Lower lobe of right lung (tissue), 2 donors: ENCODE measurements around the gene SHOX. TPM values are rescaled to one million over a fixed set of nuclear protein-coding genes. Genes with fewer than 3 reads are reported as not detected.
"Not testable (repeated sequence)": the region's sequence is repeated elsewhere in the genome, so short reads cannot be mapped to it uniquely, and the experiment has no call there.

ENCODE experiments used
- ATAC-seq, 2 donors: fragments of 200-7000 bp; cut with Tn5 transposase; one replicate each; pipeline ENCODE4 v1.9.1; 2020 to 2022; ENCODE audit warnings: mild to moderate bottlenecking in 2 of 2, moderate library complexity in 2 of 2
- DNase-seq: peaks from one replicate; pipeline ENCODE4 v3.0.0-alpha.2; 2020
- H3K27ac ChIP-seq: fragments of 200-600 bp; one replicate; pipeline ENCODE4 v1.8.0; 2022
- H3K27me3 ChIP-seq: fragments of 200-600 bp; one replicate; pipeline ENCODE4 v1.8.0; 2022; ENCODE audit warnings: low read depth
- H3K36me3 ChIP-seq: fragments of 200-600 bp; one replicate; pipeline ENCODE4 v1.8.0; 2022; ENCODE audit warnings: mild to moderate bottlenecking
- H3K4me1 ChIP-seq: fragments of 200-600 bp; one replicate; pipeline ENCODE4 v1.8.0; 2022
- H3K4me3 ChIP-seq: fragments of 200-600 bp; one replicate; pipeline ENCODE4 v1.8.0; 2022; ENCODE audit warnings: mild to moderate bottlenecking
- H3K9me3 ChIP-seq: fragments of 200-600 bp; one replicate; pipeline ENCODE4 v1.8.0; 2022
- intact Hi-C: fragments of 100-400 bp; cut with DNase I; formaldehyde crosslinking; loops from one replicate; pipeline ENCODE4 v1.11.0; 2022
- total RNA-seq: library from RNA; stranded (reverse); fragmentation: NEBNext Ultra II Directional; extraction: Animal tissue kit (Norgen Biotek cat#: 25700); gene quantifications from one replicate; pipeline ENCODE4 v1.2.1, GENCODE V29; 2021
- TF ChIP-seq, protein P1 (sequence below): fragments of 200-600 bp; IDR thresholded peaks from one replicate; pipeline ENCODE4 v1.8.0; 2022; ENCODE audit warnings: antibody characterized with exemption, mild to moderate bottlenecking
- donor health status: DM: no; HTN: yes; CAD: no; lungs with severe emphysema.

Gene SHOX
- total RNA-seq, 1 donor from 2014 or later, result not detected

DNA sequence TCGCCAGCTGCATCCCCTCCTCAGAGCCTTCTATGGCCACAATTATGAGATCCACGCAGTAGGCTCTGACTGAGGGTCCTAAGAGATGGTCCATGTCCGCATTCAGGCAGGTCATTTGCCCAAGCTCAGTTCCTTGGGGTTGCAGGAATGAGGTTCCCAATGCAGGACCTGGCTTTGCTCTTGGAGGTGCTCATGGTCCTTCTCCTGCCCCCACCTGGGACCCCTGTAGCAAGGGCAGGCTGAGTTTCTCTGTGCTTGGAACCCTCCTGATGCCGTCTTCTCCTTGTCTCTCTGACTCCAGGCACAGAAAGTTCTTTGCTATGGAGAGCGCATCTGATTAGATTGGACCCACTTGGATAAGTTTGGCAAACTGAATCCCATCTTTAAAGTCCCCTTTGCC, 16.5 kb upstream of the SHOX start:
- intact Hi-C loops, result no loop called here
- DNase-seq, result no peak
- Histone ChIP-seq H3K4me1 (no peaks in the 10 kb centered on the region), H3K4me3 (no peak overlapping the region), H3K27me3 (peaks cover 11% of the 10 kb centered on the region), H3K9me3 (peaks cover 13% of the 10 kb centered on the region), H3K27ac (no peak overlapping the region), H3K36me3 (no peaks in the 10 kb centered on the region)
- ATAC-seq, result no peak
- TF ChIP-seq, protein P1, sequence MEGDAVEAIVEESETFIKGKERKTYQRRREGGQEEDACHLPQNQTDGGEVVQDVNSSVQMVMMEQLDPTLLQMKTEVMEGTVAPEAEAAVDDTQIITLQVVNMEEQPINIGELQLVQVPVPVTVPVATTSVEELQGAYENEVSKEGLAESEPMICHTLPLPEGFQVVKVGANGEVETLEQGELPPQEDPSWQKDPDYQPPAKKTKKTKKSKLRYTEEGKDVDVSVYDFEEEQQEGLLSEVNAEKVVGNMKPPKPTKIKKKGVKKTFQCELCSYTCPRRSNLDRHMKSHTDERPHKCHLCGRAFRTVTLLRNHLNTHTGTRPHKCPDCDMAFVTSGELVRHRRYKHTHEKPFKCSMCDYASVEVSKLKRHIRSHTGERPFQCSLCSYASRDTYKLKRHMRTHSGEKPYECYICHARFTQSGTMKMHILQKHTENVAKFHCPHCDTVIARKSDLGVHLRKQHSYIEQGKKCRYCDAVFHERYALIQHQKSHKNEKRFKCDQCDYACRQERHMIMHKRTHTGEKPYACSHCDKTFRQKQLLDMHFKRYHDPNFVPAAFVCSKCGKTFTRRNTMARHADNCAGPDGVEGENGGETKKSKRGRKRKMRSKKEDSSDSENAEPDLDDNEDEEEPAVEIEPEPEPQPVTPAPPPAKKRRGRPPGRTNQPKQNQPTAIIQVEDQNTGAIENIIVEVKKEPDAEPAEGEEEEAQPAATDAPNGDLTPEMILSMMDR, result no peak

- DNase-seq, result no peak
Observed at GRCh38 chrX:617401-617800, 13.2 kb upstream of the SHOX start.

GRCh38 chrX:617891-618290, 12.7 kb upstream of the SHOX start:
- ATAC-seq, result no peak
- DNase-seq, result no peak
- H3K9me3 ChIP-seq, result no peaks in the 10 kb centered on the region
- intact Hi-C loops, result no loop called here
- H3K4me1 ChIP-seq, result no peaks in the 10 kb centered on the region
- H3K4me3 ChIP-seq, result no peak overlapping the region
- H3K27ac ChIP-seq, result no peak overlapping the region
- H3K36me3 ChIP-seq, result no peaks in the 10 kb centered on the region
- TF ChIP-seq, protein P1, result no peak
- peaks cover 24% of the 10 kb centered on the region for H3K27me3 ChIP-seq

More at GRCh38 chrX:617401-617800, 13.2 kb upstream of the SHOX start:
- ATAC-seq, result no peak
- H3K27ac ChIP-seq, result no peak overlapping the region
- H3K27me3 ChIP-seq, result peaks cover 24% of the 10 kb centered on the region
- TF ChIP-seq, protein P1, result no peak
- H3K4me3 ChIP-seq, result no peak overlapping the region
- no peaks in the 10 kb centered on the region for H3K9me3 ChIP-seq
- no peaks in the 10 kb centered on the region for H3K36me3 ChIP-seq
- intact Hi-C loops, result no loop called here
- H3K4me1 ChIP-seq, result no peaks in the 10 kb centered on the region

DNA sequence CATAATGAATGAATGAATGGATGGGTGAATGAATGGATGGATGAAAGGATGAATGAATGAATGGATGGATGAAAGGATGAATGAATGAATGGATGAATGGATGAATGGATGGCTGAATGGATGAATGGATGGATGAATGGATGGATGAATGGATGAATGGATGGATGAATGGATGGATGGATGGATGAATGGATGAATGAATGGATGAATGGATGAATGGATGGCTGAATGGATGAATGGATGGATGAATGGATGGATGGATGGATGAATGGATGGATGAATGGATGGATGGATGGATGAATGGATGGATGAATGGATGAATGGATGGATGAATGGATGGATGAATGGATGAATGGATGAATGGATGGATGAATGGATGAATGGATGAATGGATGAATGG, 12.3 kb upstream of the SHOX start:
- H3K4me1 ChIP-seq, ATAC-seq, H3K27ac ChIP-seq, H3K9me3 ChIP-seq, DNase-seq, H3K36me3 ChIP-seq, intact Hi-C loops, H3K4me3 ChIP-seq: not testable (repeated sequence)
- peaks cover 25% of the 10 kb centered on the region for H3K27me3 ChIP-seq

DNA sequence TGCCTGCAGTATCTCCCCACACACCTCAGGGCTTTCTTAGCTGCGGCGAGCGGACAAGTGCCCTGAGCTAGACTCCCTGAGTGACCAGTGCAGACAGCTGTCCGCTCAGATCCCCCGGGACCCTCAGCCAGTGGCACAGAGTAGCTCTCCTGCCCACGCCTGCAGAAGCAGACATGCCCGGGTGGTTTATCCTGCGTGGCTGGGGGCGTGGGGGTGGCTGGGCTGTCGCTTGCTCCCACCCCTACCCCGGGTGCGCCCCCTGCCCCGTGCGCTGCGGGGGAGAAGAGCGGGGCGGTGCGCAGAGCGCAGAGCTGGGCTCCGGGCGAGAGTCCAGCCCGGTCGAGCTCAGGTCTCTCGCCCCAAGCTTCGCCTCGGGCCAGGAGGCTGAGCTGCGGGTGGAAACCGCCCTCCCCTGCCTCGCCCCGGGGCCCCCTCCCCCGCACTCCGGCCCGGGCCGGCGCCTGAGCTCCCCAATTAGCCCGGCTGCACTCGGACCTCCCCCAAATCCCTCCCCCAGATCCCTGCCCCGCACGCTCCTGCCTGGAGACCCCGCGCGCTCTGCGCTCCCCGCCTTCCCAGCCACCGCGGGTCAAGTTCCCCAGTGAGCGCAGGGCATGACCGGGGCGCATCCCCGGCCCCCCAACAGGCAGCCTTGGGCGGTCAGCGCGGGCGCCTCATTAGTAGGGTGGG, 11.7 kb upstream of the SHOX start:
- H3K4me1 ChIP-seq, result no peaks in the 10 kb centered on the region
- TF ChIP-seq, protein P1, result no peak
- H3K36me3 ChIP-seq, result no peaks in the 10 kb centered on the region
- peaks cover 31% of the 10 kb centered on the region for H3K27me3 ChIP-seq
- H3K9me3 ChIP-seq, result no peaks in the 10 kb centered on the region
- DNase-seq, result no peak
- no peak overlapping the region for H3K4me3 ChIP-seq
- intact Hi-C loops, result no loop called here
- no peak for ATAC-seq
- H3K27ac ChIP-seq, result no peak overlapping the region

DNA sequence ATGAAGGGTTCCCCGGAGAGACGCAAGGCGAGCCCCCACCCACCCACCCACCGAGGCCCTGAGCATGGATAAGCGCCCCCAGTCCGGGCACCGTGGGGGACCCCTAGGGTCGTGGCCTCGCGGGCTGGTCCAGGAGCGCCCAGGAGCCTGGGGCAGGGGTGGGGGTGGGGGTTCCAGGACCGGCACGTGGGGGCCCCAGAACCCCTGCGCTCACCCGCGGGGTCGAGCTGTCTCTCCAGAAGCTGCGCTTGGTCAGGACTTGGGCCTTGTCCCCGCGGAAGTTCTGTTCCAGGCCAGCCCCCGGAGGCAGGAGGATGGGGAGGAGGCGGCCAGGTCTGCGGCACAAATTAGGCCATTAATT, 11.2 kb upstream of the SHOX start:
- DNase-seq (no peak), ATAC-seq (no peak)
- no peaks in the 10 kb centered on the region for H3K9me3 ChIP-seq
- TF ChIP-seq, protein P1, result no peak
- intact Hi-C loops, result no loop called here
- no peaks in the 10 kb centered on the region for H3K4me1 ChIP-seq
- no peak overlapping the region for H3K27ac ChIP-seq
- peaks cover 35% of the 10 kb centered on the region for H3K27me3 ChIP-seq
- no peak overlapping the region for H3K4me3 ChIP-seq
- no peaks in the 10 kb centered on the region for H3K36me3 ChIP-seq
